ENCODE measurements around the gene C3orf80. TPM values are rescaled to one million over a fixed set of nuclear protein-coding genes. Genes with fewer than 3 reads are reported as not detected.

Gene C3orf80
- polyA plus RNA-seq, 1 of the 3 experiments (the other 2 are of a cell fraction): not detected

GRCh38 chr3:160192310-160193029, 32.8 kb upstream of the C3orf80 start:
- Histone ChIP-seq H4K20me1 (ENCODE audit: insufficient read depth) (no peaks in the 10 kb centered on the region), H3K79me2 (ENCODE audit: insufficient read depth) (no peaks in the 10 kb centered on the region), H3K4me3 (ENCODE audit: low read depth in 2 of 2, low read length in 1 of 2) (no peak overlapping the region), H3K9me2 (no peaks in the 10 kb centered on the region), H3K9me3 (no peaks in the 10 kb centered on the region), H3K4me1 (ENCODE audit: control insufficient read depth in 1 of 2, insufficient read depth in 2 of 2, low read depth in 1 of 2, low read length in 1 of 2) (no peaks in the 10 kb centered on the region), H3F3A (replicated peaks; ENCODE audit: insufficient read depth) (no peaks in the 10 kb centered on the region), H3K36me3 (replicated peaks in 1 of 2; ENCODE audit: control insufficient read depth in 1 of 2, insufficient read depth in 2 of 2, low read length in 1 of 2) (no peaks in the 10 kb centered on the region), H3K27ac (ENCODE audit: low read depth in 2 of 2, low read length in 1 of 2) (no peak overlapping the region), H3K4me2 (no peak overlapping the region), H3K27me3 (ENCODE audit: insufficient read depth) (no peaks in the 10 kb centered on the region), H2AFZ (ENCODE audit: low read depth) (no peak overlapping the region), H3K9ac (no peak overlapping the region)
- 88% methylated on average over 1 of the region's 1 CpG for WGBS (ENCODE audit: low lambda C conversion rate)
- DNase-seq: no peak
- CTCF ChIA-PET: no interaction called here
- TF ChIP-seq ZBTB33 (IDR thresholded peaks at IDR 0.05; ENCODE audit: borderline replicate concordance, low read depth) (no peak), RAD21 (IDR thresholded peaks at IDR 0.05; ENCODE audit: low read length) (no peak), FOXJ3 (CRISPR knock-in tag; IDR thresholded peaks at IDR 0.05) (no peak), RFX5 (IDR thresholded peaks at IDR 0.05; ENCODE audit: low read length) (no peak), MAX (IDR thresholded peaks at IDR 0.05; ENCODE audit: low read depth) (no peak), USF1 (IDR thresholded peaks at IDR 0.05; ENCODE audit: borderline replicate concordance, low read depth) (no peak), ELF1 (IDR thresholded peaks at IDR 0.05) (no peak), YY1 (IDR thresholded peaks at IDR 0.05; ENCODE audit: low read depth) (no peak), JUND (IDR thresholded peaks at IDR 0.05) (no peak), MEF2A (IDR thresholded peaks at IDR 0.05; ENCODE audit: borderline replicate concordance, low read depth) (no peak), EP300 (IDR thresholded peaks at IDR 0.05; ENCODE audit: borderline replicate concordance in 1 of 2, low read depth in 1 of 2, low read length in 1 of 2) (no peak), NRF1 (IDR thresholded peaks at IDR 0.05; ENCODE audit: low read depth, low read length) (no peak), RXRA (IDR thresholded peaks at IDR 0.05; ENCODE audit: borderline replicate concordance, low read depth) (no peak), TCF12 (IDR thresholded peaks at IDR 0.05) (no peak), EZH2phosphoT487 (IDR thresholded peaks at IDR 0.05; ENCODE audit: borderline replicate concordance, low read depth) (no peak), FOXM1 (IDR thresholded peaks at IDR 0.05; ENCODE audit: low read depth) (no peak)
- POLR2A ChIA-PET: no interaction called here

GRCh38 chr3:160193644-160194192, 31.5 kb upstream of the C3orf80 start:
- no peaks in the 10 kb centered on the region for H3K27me3 ChIP-seq (ENCODE audit: insufficient read depth)
- H4K20me1 ChIP-seq (ENCODE audit: insufficient read depth): no peaks in the 10 kb centered on the region
- H3K4me3 ChIP-seq (ENCODE audit: low read depth in 2 of 2, low read length in 1 of 2): no peak overlapping the region
- CTCF ChIA-PET: no interaction called here
- H3K9ac ChIP-seq: no peak overlapping the region
- H3K4me1 ChIP-seq (ENCODE audit: control insufficient read depth in 1 of 2, insufficient read depth in 2 of 2, low read depth in 1 of 2, low read length in 1 of 2): no peaks in the 10 kb centered on the region
- POLR2A ChIA-PET: no interaction called here
- DNase-seq: no peak
- no peak overlapping the region for H2AFZ ChIP-seq (ENCODE audit: low read depth)
- no peaks in the 10 kb centered on the region for H3K79me2 ChIP-seq (ENCODE audit: insufficient read depth)
- WGBS (ENCODE audit: low lambda C conversion rate): 73% methylated on average over 6 of the region's 6 CpGs
- H3K4me2 ChIP-seq: no peak overlapping the region
- no peaks in the 10 kb centered on the region for H3K9me3 ChIP-seq
- H3F3A ChIP-seq (replicated peaks; ENCODE audit: insufficient read depth): no peaks in the 10 kb centered on the region
- H3K27ac ChIP-seq (ENCODE audit: low read depth in 2 of 2, low read length in 1 of 2): no peak overlapping the region
- H3K9me2 ChIP-seq: no peaks in the 10 kb centered on the region
- H3K36me3 ChIP-seq (replicated peaks in 1 of 2; ENCODE audit: control insufficient read depth in 1 of 2, insufficient read depth in 2 of 2, low read length in 1 of 2): no peaks in the 10 kb centered on the region
- TF ChIP-seq GABPA (IDR thresholded peaks at IDR 0.05; ENCODE audit: low read depth): no peak
- TF ChIP-seq RCOR1 (IDR thresholded peaks at IDR 0.05; ENCODE audit: low read length): no peak
- TF ChIP-seq TAF1 (IDR thresholded peaks at IDR 0.05; ENCODE audit: borderline replicate concordance, low read depth, low read length): no peak
- TF ChIP-seq RXRA (IDR thresholded peaks at IDR 0.05; ENCODE audit: borderline replicate concordance, low read depth): no peak
- TF ChIP-seq SIN3A (IDR thresholded peaks at IDR 0.05; ENCODE audit: borderline replicate concordance, low read depth, low read length): no peak
- no peak for TF ChIP-seq IRF3 (IDR thresholded peaks at IDR 0.05; ENCODE audit: low read depth, low read length)
- TF ChIP-seq EZH2phosphoT487 (IDR thresholded peaks at IDR 0.05; ENCODE audit: borderline replicate concordance, low read depth): no peak
- no peak for TF ChIP-seq FOXM1 (IDR thresholded peaks at IDR 0.05; ENCODE audit: low read depth)
- no peak for TF ChIP-seq EP300 (IDR thresholded peaks at IDR 0.05; ENCODE audit: borderline replicate concordance in 1 of 2, low read depth in 1 of 2, low read length in 1 of 2)
- no peak for TF ChIP-seq CHD2 (IDR thresholded peaks at IDR 0.05; ENCODE audit: low read length, partially characterized antibody)
- no peak for TF ChIP-seq JUND (IDR thresholded peaks at IDR 0.05)
- TF ChIP-seq ELF1 (IDR thresholded peaks at IDR 0.05): no peak

Measured in SK-N-SH (cell line).